T-helper 9 cell (primary cell): Measurements from ENCODE around the gene CNTNAP5.

Experiments
- DNase-seq: peaks from one replicate; pipeline ENCODE4 v3.0.0-alpha.2; 2020

The CNTNAP5 gene

GRCh38 chr2:124639524-124639923, 614.4 kb downstream of the CNTNAP5 start:
- DNase-seq: no peak

- DNase-seq: no peak
Observed at GRCh38 chr2:124640221-124640750, 615.2 kb downstream of the CNTNAP5 start.

- no peak for DNase-seq
Observed at GRCh38 chr2:124646166-124646815, 621.2 kb downstream of the CNTNAP5 start.

- no peak for DNase-seq
Observed at GRCh38 chr2:124647245-124647644, 622.2 kb downstream of the CNTNAP5 start.

- DNase-seq: no peak
Observed at GRCh38 chr2:124647663-124648062, 622.6 kb downstream of the CNTNAP5 start.

- DNase-seq: no peak
Observed at GRCh38 chr2:124649001-124649400, 623.9 kb downstream of the CNTNAP5 start.

GRCh38 chr2:124652099-124652498, 627.0 kb downstream of the CNTNAP5 start:
- no peak for DNase-seq

- DNase-seq: no peak
Observed at GRCh38 chr2:124658373-124658772, 633.3 kb downstream of the CNTNAP5 start.

- DNase-seq: no peak
Observed at GRCh38 chr2:124661558-124661957, 636.5 kb downstream of the CNTNAP5 start.

- DNase-seq: no peak
Observed at GRCh38 chr2:124662946-124663644, 638.0 kb downstream of the CNTNAP5 start.

- no peak for DNase-seq
Observed at GRCh38 chr2:124663645-124663997, 638.5 kb downstream of the CNTNAP5 start.

GRCh38 chr2:124664363-124664762, 639.3 kb downstream of the CNTNAP5 start:
- no peak for DNase-seq

- DNase-seq: no peak
Observed at GRCh38 chr2:124666976-124667375, 641.9 kb downstream of the CNTNAP5 start.

GRCh38 chr2:124668161-124668560, 643.1 kb downstream of the CNTNAP5 start:
- DNase-seq: no peak

- no peak for DNase-seq
Observed at GRCh38 chr2:124670187-124670586, 645.1 kb downstream of the CNTNAP5 start.

GRCh38 chr2:124678043-124678442, 653.0 kb downstream of the CNTNAP5 start:
- DNase-seq: no peak

GRCh38 chr2:124683536-124684428, 658.7 kb downstream of the CNTNAP5 start:
- DNase-seq: no peak

GRCh38 chr2:124689348-124689747, 664.3 kb downstream of the CNTNAP5 start:
- DNase-seq: no peak

GRCh38 chr2:124692216-124692615, 667.1 kb downstream of the CNTNAP5 start:
- DNase-seq: no peak

- no peak for DNase-seq
Observed at GRCh38 chr2:124692707-124693106, 667.6 kb downstream of the CNTNAP5 start.

GRCh38 chr2:124693156-124693555, 668.1 kb downstream of the CNTNAP5 start:
- no peak for DNase-seq

- no peak for DNase-seq
Observed at GRCh38 chr2:124698979-124699565, 674.0 kb downstream of the CNTNAP5 start.

- no peak for DNase-seq
Observed at GRCh38 chr2:124702777-124703176, 677.7 kb downstream of the CNTNAP5 start.
